ENCODE data around the gene WWOX. TPM values are rescaled to one million over a fixed set of nuclear protein-coding genes. Genes with fewer than 3 reads are reported as not detected.

The WWOX gene
- total and polyA plus RNA-seq, 2 of the 8 experiments (the other 6 are each of a cell fraction or from before 2014, with no cell fraction given), result 5.4 to 16.7 TPM

GRCh38 chr16:78836802-78837491 is 737.5 kb downstream of the WWOX start:
- no peak overlapping the region for H4K5ac ChIP-seq (ENCODE audit: insufficient read length, low read depth, low read length)
- no peaks in the 10 kb centered on the region for H3K9me3 ChIP-seq (ENCODE audit: insufficient read depth in 2 of 2, low read depth in 1 of 2, low read length in 1 of 2)
- TF ChIP-seq HDAC6 (IDR thresholded peaks at IDR 0.05; ENCODE audit: low read depth, low read length), result no peak
- no peak for DNase-seq (ENCODE audit: low read depth in 1 of 2, low spot score in 2 of 2)
- ChIA-PET POLR2A (ENCODE audit: partially characterized antibody) (no interaction called here), CTCF (ENCODE audit: partially characterized antibody) (no interaction called here)
- no peak overlapping the region for H3K9ac ChIP-seq (replicated peaks in 1 of 4; ENCODE audit: extremely low read depth in 1 of 4, low read depth in 3 of 4, low read length in 3 of 4)
- H3K18ac ChIP-seq (ENCODE audit: extremely low read depth, low read length), result no peak overlapping the region
- WGBS, 2 experiments (ENCODE audit: extremely low coverage in 1 of 2, insufficient coverage in 1 of 2, insufficient read length in 1 of 2, insufficient replicate concordance in 2 of 2, low coverage in 1 of 2, low lambda C conversion rate in 2 of 2, missing lambda C conversion rate in 1 of 2), result 94% methylated on average over 8 of the region's 8 CpGs; no CpG with 5 or more reads in 1 of the 2 experiments
- no peak overlapping the region for H2BK120ac ChIP-seq (replicated peaks; ENCODE audit: low read depth, low read length)
- no peak overlapping the region for H3K14ac ChIP-seq (ENCODE audit: insufficient read length)
- H2AFZ ChIP-seq (ENCODE audit: low read length), result no peak overlapping the region
- no peaks in the 10 kb centered on the region for H3K36me3 ChIP-seq (ENCODE audit: control insufficient read depth in 2 of 4, insufficient read depth in 4 of 4, low read length in 3 of 4)
- H3K23ac ChIP-seq (ENCODE audit: insufficient read length), result no peak overlapping the region
- no peak overlapping the region for H2BK5ac ChIP-seq (ENCODE audit: low read depth, low read length)
- H3K79me2 ChIP-seq (ENCODE audit: control insufficient read depth in 1 of 2, insufficient read depth in 2 of 2, low read length in 2 of 2), result no peaks in the 10 kb centered on the region
- H3K23me2 ChIP-seq (ENCODE audit: low read depth, low read length), result no peaks in the 10 kb centered on the region
- no peak overlapping the region for H2BK15ac ChIP-seq (ENCODE audit: low read length)
- H3K27me3 ChIP-seq (replicated peaks in 1 of 4; ENCODE audit: control insufficient read depth in 3 of 4, extremely low read depth in 1 of 4, insufficient read depth in 3 of 4, low read length in 3 of 4), result peaks cover 0 to 1% (median 0%) of the 10 kb centered on the region in 4 experiments; a peak in 1 of 7 replicates
- H2BK20ac ChIP-seq (ENCODE audit: low read length), result no peak overlapping the region
- no peak overlapping the region for H2BK12ac ChIP-seq (ENCODE audit: low read depth, low read length)
- H3K4me3 ChIP-seq (ENCODE audit: extremely low read depth in 1 of 4, insufficient read depth in 2 of 4, low read depth in 3 of 4, low read length in 4 of 4), result no peak overlapping the region
- no peak overlapping the region for H2AK5ac ChIP-seq (ENCODE audit: low read depth, low read length)
- H3K4me2 ChIP-seq (ENCODE audit: insufficient read depth in 1 of 2, low read depth in 2 of 2, low read length in 2 of 2), result no peak overlapping the region
- FAIRE-seq, result no peak
- no peak overlapping the region for H4K91ac ChIP-seq (replicated peaks; ENCODE audit: insufficient read length, low read length)
- H3K4me1 ChIP-seq (replicated peaks in 1 of 4; ENCODE audit: control insufficient read depth in 3 of 4, insufficient read depth in 4 of 4, low read length in 3 of 4), result no peaks in the 10 kb centered on the region
- no peak overlapping the region for H3K4ac ChIP-seq (replicated peaks; ENCODE audit: insufficient read length, low read depth, low read length)
- no peak overlapping the region for H3K56ac ChIP-seq (replicated peaks; ENCODE audit: insufficient read length, low read depth, low read length)
- H4K20me1 ChIP-seq (replicated peaks in 1 of 2; ENCODE audit: control insufficient read depth in 1 of 2, insufficient read depth in 2 of 2, low read length in 2 of 2), result no peaks in the 10 kb centered on the region
- H3K79me1 ChIP-seq (ENCODE audit: low read depth, low read length), result no peaks in the 10 kb centered on the region
- H3K27ac ChIP-seq (ENCODE audit: low read depth, low read length), result no peak overlapping the region
- no peak overlapping the region for H4K8ac ChIP-seq (ENCODE audit: extremely low read depth, insufficient read depth, low read length)

Data from H1 (cell line).